CD4-positive, alpha-beta T cell (primary cell): ENCODE results near the gene FAM107B. TPM values are rescaled to one million over a fixed set of nuclear protein-coding genes. Genes with fewer than 3 reads are reported as not detected.

Experiments used
- ATAC-seq: fragments of 200-7000 bp; cut with Tn5 transposase; one replicate; pipeline ENCODE4 v1.10.0; 2022; ENCODE audit warnings: mild to moderate bottlenecking; ENCODE audit not compliant: poor library complexity
- CTCF ChIA-PET: fragments of 350-600 bp; sonication (Branson Sonifier 250); formaldehyde crosslinking; loops from one replicate; lab custom pipeline; 2021; ENCODE audit warnings: antibody characterized with exemption, inconsistent platforms; lab: Charles Lee
- POLR2A ChIA-PET: fragments of 350-600 bp; sonication (Branson Sonifier 250); formaldehyde crosslinking; loops from one replicate; lab custom pipeline; 2021; ENCODE audit warnings: antibody characterized with exemption, inconsistent platforms; lab: Charles Lee
- DNase-seq, 14 experiments: peaks; one replicate each; pipeline ENCODE4 v3.0.0-alpha.2; 2013 to 2020; ENCODE audit warnings: mixed read lengths in 2 of 14
- H3K27ac ChIP-seq, 2 donors: one replicate each; pipeline versions ENCODE4 v1.5.1 to v1.7.0; 2013; ENCODE audit warnings: low read length in 2 of 2, low read depth in 1 of 2, mild to moderate bottlenecking in 1 of 2
- H3K27me3 ChIP-seq, 2 experiments: 1 replicate in 1 of 2; 2 replicates in 1 of 2; pipeline versions ENCODE4 v1.6.1 to v1.7.0; 2013; ENCODE audit warnings: low read length in 2 of 2, control low read depth in 1 of 2, mild to moderate bottlenecking in 1 of 2, moderate library complexity in 1 of 2; ENCODE audit not compliant: insufficient read depth in 2 of 2, control insufficient read depth in 1 of 2
- H3K36me3 ChIP-seq: one replicate; pipeline ENCODE4 v1.6.1; 2013; ENCODE audit warnings: low read length, control low read depth; ENCODE audit not compliant: insufficient read depth
- H3K4me1 ChIP-seq: one replicate; pipeline ENCODE4 v1.6.1; 2013; ENCODE audit warnings: low read length, control low read depth; ENCODE audit not compliant: insufficient read depth
- H3K4me3 ChIP-seq: one replicate; pipeline ENCODE4 v1.5.1; 2013; ENCODE audit warnings: mild to moderate bottlenecking, low read length, moderate library complexity
- H3K9me3 ChIP-seq, 2 experiments: 1 replicate in 1 of 2; 2 replicates in 1 of 2; pipeline versions ENCODE4 v1.6.1 to v1.7.0; 2013; ENCODE audit warnings: low read length in 2 of 2, mild to moderate bottlenecking in 2 of 2, control low read depth in 1 of 2, moderate library complexity in 1 of 2; ENCODE audit not compliant: control insufficient read depth in 1 of 2, insufficient read depth in 1 of 2
- H3K27ac Mint-ChIP-seq: one replicate; pipeline ENCODE4 v1.8.0; 2020; ENCODE audit warnings: mixed read lengths
- H3K27me3 Mint-ChIP-seq: one replicate; pipeline ENCODE4 v1.8.0; 2021; ENCODE audit warnings: mixed read lengths
- H3K36me3 Mint-ChIP-seq: one replicate; pipeline ENCODE4 v1.8.0; 2021; ENCODE audit warnings: low read depth, mixed read lengths
- H3K4me1 Mint-ChIP-seq: one replicate; pipeline ENCODE4 v1.8.0; 2021; ENCODE audit warnings: low read depth, mixed read lengths
- H3K4me3 Mint-ChIP-seq: one replicate; pipeline ENCODE4 v1.8.0; 2020; ENCODE audit warnings: mild to moderate bottlenecking, mixed read lengths
- H3K9me3 Mint-ChIP-seq: one replicate; pipeline ENCODE4 v1.8.0; 2020; ENCODE audit warnings: mixed read lengths
- intact Hi-C, 2 experiments: fragments of 100-400 bp; cut with DNase I in 1 of 2; cut with micrococcal nuclease in 1 of 2; formaldehyde crosslinking; loops; one replicate each; pipeline versions ENCODE4 v1.15.1 to v1.9.0; 2023 to 2025; cut with DNase I, micrococcal nuclease
- total RNA-seq, 174 experiments: library from RNA in 2 of 174; stranded (reverse) in 2 of 174; gene quantifications; one replicate each; pipeline ENCODE4 v1.2.3 and lab custom pipeline; 2021 to 2026
- TF ChIP-seq, protein P1 (sequence below): fragments of 200-600 bp; IDR thresholded peaks from one replicate; pipeline ENCODE4 v1.8.0; 2022; ENCODE audit warnings: antibody characterized with exemption, mild to moderate bottlenecking

Gene FAM107B
- total RNA-seq, 2 experiments from 2014 or later = 261 to 262 TPM

DNA sequence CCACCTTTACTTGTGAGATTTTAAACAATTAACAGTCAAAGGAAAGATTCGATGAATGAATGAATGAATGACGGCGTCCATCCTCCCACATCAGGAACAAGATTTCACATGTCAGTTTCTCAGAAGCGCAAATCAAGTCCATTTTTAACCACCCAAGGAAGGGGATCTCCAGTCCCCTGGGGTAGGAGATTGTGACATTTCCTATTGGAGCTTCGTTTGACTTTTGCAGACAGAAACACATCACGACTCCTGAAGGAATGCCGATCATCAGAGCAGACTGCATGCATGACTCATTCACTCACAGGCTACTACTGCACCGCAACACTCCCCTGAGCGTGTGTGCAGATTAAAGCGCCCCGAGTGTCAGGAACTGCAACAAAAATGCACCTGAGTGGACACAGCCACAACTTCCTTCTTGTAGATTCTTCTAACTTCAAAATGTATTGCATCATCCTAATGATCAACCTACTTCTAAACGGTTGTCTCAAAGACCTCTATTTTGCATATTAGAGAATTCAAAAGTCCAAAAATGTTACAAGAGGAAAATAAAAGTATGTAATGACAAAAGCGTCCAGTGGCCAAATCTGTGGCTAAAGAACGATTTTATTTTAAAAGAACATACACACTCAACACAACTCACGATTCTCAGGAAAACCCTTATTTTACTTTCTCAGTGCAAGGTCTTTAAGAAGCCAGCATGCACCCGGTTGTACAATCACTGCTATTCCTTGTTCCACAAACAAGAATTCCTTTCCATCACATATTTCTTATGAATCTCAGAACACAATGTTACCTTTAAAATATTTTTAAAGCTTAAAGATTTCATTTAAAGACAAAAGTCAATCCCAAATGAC is 172.6 kb downstream of the FAM107B start:
- peak overlapping the region in 1 of 2 donors; percentile 46 for H3K27ac ChIP-seq
- intact Hi-C loops = loop anchor here (1.0 to 5.0 kb wide), 10 partner anchors 14 to 235 kb away; partner anchors contain the start of genes CDNF (in 2 of the 2), HSPA14 (in 2 of the 2) and MSANTD7 (in 2 of the 2)
- ChIA-PET POLR2A (interaction anchor here (1.6 kb wide), 1 partner anchor 19 kb away, joined by 5 read pairs; no protein-coding TSS in a partner anchor), CTCF (interaction anchor here (0.6 to 2.4 kb wide), 5 partner anchors 10 to 59 kb away, joined by 3 to 9 read pairs (median 3); no protein-coding TSS in a partner anchor)
- DNase-seq = peak in 13 of 14 experiments; percentile 33 to 88 (median 60)
- peak; percentile 54 for ATAC-seq
- peak overlapping the region; percentile 93 for H3K27ac Mint-ChIP-seq
- peak overlapping the region; percentile 96 for H3K4me3 Mint-ChIP-seq
- H3K4me1 ChIP-seq = peaks cover 62% of the 10 kb centered on the region
- H3K36me3 Mint-ChIP-seq = peaks cover 72% of the 10 kb centered on the region
- H3K4me1 Mint-ChIP-seq = peaks cover 80% of the 10 kb centered on the region
- no peaks in the 10 kb centered on the region for H3K9me3 Mint-ChIP-seq
- TF ChIP-seq, protein P1, sequence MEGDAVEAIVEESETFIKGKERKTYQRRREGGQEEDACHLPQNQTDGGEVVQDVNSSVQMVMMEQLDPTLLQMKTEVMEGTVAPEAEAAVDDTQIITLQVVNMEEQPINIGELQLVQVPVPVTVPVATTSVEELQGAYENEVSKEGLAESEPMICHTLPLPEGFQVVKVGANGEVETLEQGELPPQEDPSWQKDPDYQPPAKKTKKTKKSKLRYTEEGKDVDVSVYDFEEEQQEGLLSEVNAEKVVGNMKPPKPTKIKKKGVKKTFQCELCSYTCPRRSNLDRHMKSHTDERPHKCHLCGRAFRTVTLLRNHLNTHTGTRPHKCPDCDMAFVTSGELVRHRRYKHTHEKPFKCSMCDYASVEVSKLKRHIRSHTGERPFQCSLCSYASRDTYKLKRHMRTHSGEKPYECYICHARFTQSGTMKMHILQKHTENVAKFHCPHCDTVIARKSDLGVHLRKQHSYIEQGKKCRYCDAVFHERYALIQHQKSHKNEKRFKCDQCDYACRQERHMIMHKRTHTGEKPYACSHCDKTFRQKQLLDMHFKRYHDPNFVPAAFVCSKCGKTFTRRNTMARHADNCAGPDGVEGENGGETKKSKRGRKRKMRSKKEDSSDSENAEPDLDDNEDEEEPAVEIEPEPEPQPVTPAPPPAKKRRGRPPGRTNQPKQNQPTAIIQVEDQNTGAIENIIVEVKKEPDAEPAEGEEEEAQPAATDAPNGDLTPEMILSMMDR = no peak
- peak overlapping the region; percentile 78 for H3K4me3 ChIP-seq
- H3K27me3 ChIP-seq = no peaks in the 10 kb centered on the region
- no peaks in the 10 kb centered on the region for H3K27me3 Mint-ChIP-seq
- H3K36me3 ChIP-seq = peaks cover 44% of the 10 kb centered on the region
- no peaks in the 10 kb centered on the region for H3K9me3 ChIP-seq

DNA sequence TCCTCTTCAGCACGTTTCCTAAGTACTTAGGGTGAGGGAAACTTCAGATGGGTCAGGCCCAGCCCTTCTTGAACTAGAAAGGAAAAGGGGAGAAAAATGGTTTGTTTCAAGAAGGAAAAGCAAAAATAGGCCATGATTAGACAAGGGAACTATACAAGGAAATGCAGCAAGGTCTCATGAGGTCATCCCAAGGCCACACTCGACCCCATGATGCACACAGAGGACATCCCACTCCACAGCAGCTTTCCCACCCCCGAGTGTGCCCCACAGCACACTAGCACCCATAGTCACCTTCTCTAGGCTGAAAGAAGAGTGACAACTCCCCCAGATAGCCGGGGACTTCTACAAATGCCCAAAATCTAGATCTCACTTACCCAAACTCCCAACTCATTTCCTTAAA is 173.4 kb downstream of the FAM107B start:
- peak overlapping the region in 1 of 2 donors; percentile 46 for H3K27ac ChIP-seq
- peaks cover 80% of the 10 kb centered on the region for H3K36me3 Mint-ChIP-seq
- H3K27ac Mint-ChIP-seq = peak overlapping the region; percentile 93
- DNase-seq = no peak
- ChIA-PET POLR2A (interaction anchor here (1.6 kb wide), 1 partner anchor 18 kb away, joined by 5 read pairs; no protein-coding TSS in a partner anchor), CTCF (interaction anchor here (0.6 to 2.4 kb wide), 4 partner anchors 10 to 58 kb away, joined by 3 to 9 read pairs (median 4); no protein-coding TSS in a partner anchor)
- peaks cover 67% of the 10 kb centered on the region for H3K4me1 ChIP-seq
- no peaks in the 10 kb centered on the region for H3K27me3 Mint-ChIP-seq
- peaks cover 51% of the 10 kb centered on the region for H3K36me3 ChIP-seq
- no peaks in the 10 kb centered on the region for H3K9me3 ChIP-seq
- H3K27me3 ChIP-seq = no peaks in the 10 kb centered on the region
- no peaks in the 10 kb centered on the region for H3K9me3 Mint-ChIP-seq
- TF ChIP-seq, protein P1 = no peak
- intact Hi-C loops = loop anchor here (5.0 kb wide), 6 partner anchors 34 to 236 kb away; partner anchors contain the start of genes CDNF (in 2 of the 2), HSPA14 (in 2 of the 2) and MSANTD7 (in 2 of the 2)
- H3K4me3 ChIP-seq = peak overlapping the region; percentile 78
- peaks cover 87% of the 10 kb centered on the region for H3K4me1 Mint-ChIP-seq
- ATAC-seq = no peak
- H3K4me3 Mint-ChIP-seq = peak overlapping the region; percentile 96

DNA sequence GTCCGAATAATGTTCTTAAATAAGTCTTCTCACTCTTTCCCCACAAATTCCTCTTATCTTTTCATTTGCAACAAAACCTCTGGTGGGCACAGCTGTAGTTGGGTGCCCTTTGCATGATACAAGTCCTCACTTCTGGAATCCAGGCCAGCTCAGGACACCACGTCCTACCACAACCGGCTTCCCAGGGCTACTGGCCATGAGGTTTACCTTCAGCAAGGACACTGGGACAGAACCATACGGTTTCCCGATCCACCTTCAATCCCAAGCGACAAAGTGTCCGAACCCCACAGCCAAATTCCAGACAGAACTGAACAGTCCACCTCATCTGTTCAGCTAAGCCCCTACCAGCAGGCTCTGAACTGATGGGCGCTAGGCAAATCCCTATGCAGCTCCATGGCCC is 174.6 kb downstream of the FAM107B start:
- Histone ChIP-seq H3K9me3 (no peaks in the 10 kb centered on the region), H3K27ac (no peak overlapping the region), H3K4me1 (peaks cover 70% of the 10 kb centered on the region), H3K36me3 (peaks cover 63% of the 10 kb centered on the region), H3K4me3 (no peak overlapping the region), H3K27me3 (no peaks in the 10 kb centered on the region)
- DNase-seq = no peak
- TF ChIP-seq, protein P1 = no peak
- Mint-ChIP-seq H3K4me1 (peaks cover 86% of the 10 kb centered on the region), H3K27ac (peak overlapping the region; percentile 54), H3K4me3 (peak overlapping the region; percentile 21), H3K36me3 (peaks cover 90% of the 10 kb centered on the region), H3K9me3 (no peaks in the 10 kb centered on the region), H3K27me3 (no peaks in the 10 kb centered on the region)
- intact Hi-C loops = loop anchor here (5.0 kb wide), 6 partner anchors 33 to 237 kb away; partner anchors contain the start of genes CDNF (in 2 of the 2), HSPA14 (in 2 of the 2) and MSANTD7 (in 2 of the 2)
- POLR2A ChIA-PET = interaction anchor here (0.5 to 1.7 kb wide), 5 partner anchors 12 to 238 kb away, joined by 3 to 14 read pairs (median 4); partner anchors contain the start of genes CDNF, HSPA14 and MSANTD7
- CTCF ChIA-PET = interaction anchor here (1.7 to 2.4 kb wide), 2 partner anchors 8 to 11 kb away, joined by 5 to 9 read pairs; no protein-coding TSS in a partner anchor
- ATAC-seq = no peak
